GM12891 (cell line): ENCODE results near the gene GDPD3.

Experiments
- POLR2A ChIP-seq: IDR thresholded peaks from 2 replicates; pipeline ENCODE4 v1.6.1; 2011; ENCODE audit warnings: low read depth, low read length, control low read depth
- POLR2AphosphoS5 ChIP-seq: IDR thresholded peaks from 2 replicates; pipeline ENCODE4 v1.6.1; 2011; ENCODE audit warnings: low read depth, low read length, control low read depth
- SPI1 ChIP-seq: IDR thresholded peaks from 2 replicates; pipeline ENCODE4 v1.6.1; 2011; ENCODE audit warnings: low read depth, low read length, control low read depth
- TAF1 ChIP-seq: IDR thresholded peaks from 2 replicates; pipeline ENCODE4 v1.6.1; 2011; ENCODE audit warnings: low read depth, low read length, control low read depth

- no peak for TF ChIP-seq POLR2AphosphoS5
- TF ChIP-seq POLR2A, result no peak
- TF ChIP-seq TAF1, result no peak
- TF ChIP-seq SPI1, result no peak
These were observed 1.1 kb upstream of the GDPD3 start for GRCh38 chr16:30114411-30114810.
